ENCODE measurements around the gene BSN.

The BSN gene

GRCh38 chr3:49654955-49655556, 100.8 kb downstream of the BSN start:
- WGBS, 2 experiments (ENCODE audit: insufficient coverage in 2 of 2) = 97 to 99% methylated on average over 10 of the region's 10 CpGs
- peaks cover 5% of the 10 kb centered on the region for H3K4me1 ChIP-seq (ENCODE audit: control insufficient read depth, insufficient read depth, low read length, poor library complexity, severe bottlenecking)

DNA sequence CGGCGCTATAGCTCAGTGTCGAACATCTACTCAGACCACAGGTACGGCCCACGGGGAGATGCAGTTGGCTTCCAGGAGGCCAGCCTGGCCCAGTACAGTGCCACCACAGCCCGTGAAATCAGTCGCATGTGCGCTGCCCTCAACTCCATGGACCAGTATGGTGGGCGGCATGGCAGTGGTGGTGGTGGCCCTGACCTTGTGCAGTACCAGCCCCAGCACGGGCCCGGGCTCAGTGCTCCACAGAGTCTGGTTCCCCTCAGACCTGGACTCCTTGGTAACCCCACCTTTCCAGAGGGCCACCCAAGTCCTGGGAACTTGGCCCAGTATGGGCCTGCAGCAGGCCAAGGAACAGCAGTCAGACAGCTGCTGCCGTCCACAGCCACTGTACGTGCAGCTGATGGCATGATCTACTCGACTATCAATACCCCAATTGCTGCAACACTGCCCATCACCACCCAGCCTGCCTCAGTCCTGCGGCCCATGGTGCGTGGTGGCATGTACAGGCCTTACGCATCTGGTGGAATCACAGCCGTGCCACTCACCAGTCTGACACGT, 101.5 kb downstream of the BSN start:
- Histone ChIP-seq H3K4me1 (ENCODE audit: control insufficient read depth, insufficient read depth, low read length, poor library complexity, severe bottlenecking) (no peaks in the 10 kb centered on the region), H3K4me3 (ENCODE audit: extremely low read depth, insufficient read depth, low read length, poor library complexity, severe bottlenecking) (no peak overlapping the region), H3K36me3 (ENCODE audit: control insufficient read depth, insufficient read depth, low read length) (no peaks in the 10 kb centered on the region), H3K27ac (ENCODE audit: low read depth, low read length, severe bottlenecking) (no peak overlapping the region), H3K9me3 (ENCODE audit: control insufficient read depth, low read length) (no peaks in the 10 kb centered on the region)
- WGBS, 2 experiments (ENCODE audit: insufficient coverage in 2 of 2) = 94% methylated on average over 17 to 18 of the region's 19 CpGs

More at GRCh38 chr3:49654955-49655556, 100.8 kb downstream of the BSN start:
- no peak overlapping the region for H3K27ac ChIP-seq (ENCODE audit: low read depth, low read length, severe bottlenecking)
- H3K36me3 ChIP-seq (ENCODE audit: control insufficient read depth, insufficient read depth, low read length) = no peaks in the 10 kb centered on the region
- no peaks in the 10 kb centered on the region for H3K9me3 ChIP-seq (ENCODE audit: control insufficient read depth, low read length)
- H3K4me3 ChIP-seq (ENCODE audit: extremely low read depth, insufficient read depth, low read length, poor library complexity, severe bottlenecking) = no peak overlapping the region

- no peak overlapping the region for H3K4me3 ChIP-seq (ENCODE audit: extremely low read depth, insufficient read depth, low read length, poor library complexity, severe bottlenecking)
- H3K4me1 ChIP-seq (ENCODE audit: control insufficient read depth, insufficient read depth, low read length, poor library complexity, severe bottlenecking) = no peaks in the 10 kb centered on the region
- no peak overlapping the region for H3K27ac ChIP-seq (ENCODE audit: low read depth, low read length, severe bottlenecking)
- H3K9me3 ChIP-seq (ENCODE audit: control insufficient read depth, low read length) = no peaks in the 10 kb centered on the region
- H3K36me3 ChIP-seq (ENCODE audit: control insufficient read depth, insufficient read depth, low read length) = no peaks in the 10 kb centered on the region
- 90 to 91% methylated on average over 18 of the region's 18 CpGs for WGBS, 2 experiments (ENCODE audit: insufficient coverage in 2 of 2)
These were observed 102.3 kb downstream of the BSN start for GRCh38 chr3:49656541-49657112.

DNA sequence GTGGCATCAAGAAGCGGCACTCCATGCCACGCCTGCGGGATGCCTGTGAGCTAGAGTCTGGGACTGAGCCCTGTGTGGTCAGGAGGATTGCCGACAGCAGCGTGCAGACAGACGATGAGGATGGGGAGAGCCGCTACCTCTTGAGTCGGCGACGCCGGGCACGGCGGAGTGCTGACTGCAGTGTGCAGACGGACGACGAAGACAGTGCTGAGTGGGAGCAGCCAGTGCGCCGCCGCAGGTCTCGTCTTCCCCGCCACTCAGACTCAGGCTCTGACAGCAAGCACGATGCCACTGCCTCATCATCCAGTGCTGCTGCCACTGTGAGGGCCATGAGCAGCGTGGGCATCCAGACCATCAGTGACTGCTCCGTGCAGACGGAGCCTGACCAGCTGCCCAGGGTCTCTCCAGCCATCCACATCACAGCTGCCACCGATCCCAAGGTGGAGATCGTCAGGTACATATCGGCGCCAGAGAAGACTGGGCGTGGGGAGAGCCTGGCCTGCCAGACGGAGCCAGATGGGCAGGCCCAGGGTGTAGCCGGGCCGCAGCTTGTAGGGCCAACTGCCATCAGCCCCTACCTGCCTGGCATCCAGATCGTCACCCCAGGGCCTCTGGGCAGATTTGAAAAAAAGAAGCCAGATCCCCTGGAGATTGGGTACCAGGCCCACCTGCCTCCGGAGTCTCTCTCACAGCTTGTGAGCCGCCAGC, 103.1 kb downstream of the BSN start:
- Histone ChIP-seq H3K36me3 (ENCODE audit: control insufficient read depth, insufficient read depth, low read length) (no peaks in the 10 kb centered on the region), H3K4me1 (ENCODE audit: control insufficient read depth, insufficient read depth, low read length, poor library complexity, severe bottlenecking) (no peaks in the 10 kb centered on the region), H3K27ac (ENCODE audit: low read depth, low read length, severe bottlenecking) (no peak overlapping the region), H3K4me3 (ENCODE audit: extremely low read depth, insufficient read depth, low read length, poor library complexity, severe bottlenecking) (no peak overlapping the region), H3K9me3 (ENCODE audit: control insufficient read depth, low read length) (no peaks in the 10 kb centered on the region)
- WGBS, 2 experiments (ENCODE audit: insufficient coverage in 2 of 2) = 95% methylated on average over 32 to 36 of the region's 36 CpGs

GRCh38 chr3:49658711-49659110, 104.4 kb downstream of the BSN start:
- no peaks in the 10 kb centered on the region for H3K4me1 ChIP-seq (ENCODE audit: control insufficient read depth, insufficient read depth, low read length, poor library complexity, severe bottlenecking)
- H3K4me3 ChIP-seq (ENCODE audit: extremely low read depth, insufficient read depth, low read length, poor library complexity, severe bottlenecking) = no peak overlapping the region
- no peaks in the 10 kb centered on the region for H3K9me3 ChIP-seq (ENCODE audit: control insufficient read depth, low read length)
- H3K27ac ChIP-seq (ENCODE audit: low read depth, low read length, severe bottlenecking) = no peak overlapping the region
- 90 to 97% methylated on average over 1 to 2 of the region's 2 CpGs for WGBS, 2 experiments (ENCODE audit: insufficient coverage in 2 of 2)
- H3K36me3 ChIP-seq (ENCODE audit: control insufficient read depth, insufficient read depth, low read length) = no peaks in the 10 kb centered on the region

DNA sequence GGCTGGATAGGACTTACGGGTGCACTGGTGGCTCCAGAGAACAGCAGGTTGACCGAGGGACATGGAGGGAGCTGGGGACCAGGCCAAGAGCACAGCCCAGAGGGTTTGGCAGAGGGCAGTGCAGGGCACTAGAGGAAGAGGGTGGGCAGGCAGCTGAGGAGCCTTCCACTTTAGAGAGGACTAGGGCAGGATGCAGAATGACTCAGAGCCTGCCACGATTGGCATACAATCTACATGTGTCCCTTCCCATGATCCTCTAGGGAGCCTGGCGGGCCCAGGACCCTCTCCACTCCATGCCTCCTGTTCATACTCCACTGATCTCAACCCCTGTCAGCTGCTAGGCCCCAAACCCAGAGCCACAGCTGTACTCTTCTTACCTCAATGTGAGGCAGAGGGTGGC, 105.5 kb downstream of the BSN start:
- no peaks in the 10 kb centered on the region for H3K36me3 ChIP-seq (ENCODE audit: control insufficient read depth, insufficient read depth, low read length)
- peaks cover 2% of the 10 kb centered on the region for H3K4me1 ChIP-seq (ENCODE audit: control insufficient read depth, insufficient read depth, low read length, poor library complexity, severe bottlenecking)
- 90 to 98% methylated on average over 3 to 4 of the region's 4 CpGs for WGBS, 2 experiments (ENCODE audit: insufficient coverage in 2 of 2)
- H3K9me3 ChIP-seq (ENCODE audit: control insufficient read depth, low read length) = no peaks in the 10 kb centered on the region
- no peak overlapping the region for H3K27ac ChIP-seq (ENCODE audit: low read depth, low read length, severe bottlenecking)
- no peak overlapping the region for H3K4me3 ChIP-seq (ENCODE audit: extremely low read depth, insufficient read depth, low read length, poor library complexity, severe bottlenecking)

- H3K4me1 ChIP-seq (ENCODE audit: control insufficient read depth, insufficient read depth, low read length, poor library complexity, severe bottlenecking) = peaks cover 7% of the 10 kb centered on the region
- 94 to 98% methylated on average over 14 of the region's 14 CpGs for WGBS, 2 experiments (ENCODE audit: insufficient coverage in 2 of 2)
- H3K4me3 ChIP-seq (ENCODE audit: extremely low read depth, insufficient read depth, low read length, poor library complexity, severe bottlenecking) = no peak overlapping the region
- H3K36me3 ChIP-seq (ENCODE audit: control insufficient read depth, insufficient read depth, low read length) = no peaks in the 10 kb centered on the region
- no peak overlapping the region for H3K27ac ChIP-seq (ENCODE audit: low read depth, low read length, severe bottlenecking)
- no peaks in the 10 kb centered on the region for H3K9me3 ChIP-seq (ENCODE audit: control insufficient read depth, low read length)
These were observed 107.0 kb downstream of the BSN start for GRCh38 chr3:49661281-49661680.

DNA sequence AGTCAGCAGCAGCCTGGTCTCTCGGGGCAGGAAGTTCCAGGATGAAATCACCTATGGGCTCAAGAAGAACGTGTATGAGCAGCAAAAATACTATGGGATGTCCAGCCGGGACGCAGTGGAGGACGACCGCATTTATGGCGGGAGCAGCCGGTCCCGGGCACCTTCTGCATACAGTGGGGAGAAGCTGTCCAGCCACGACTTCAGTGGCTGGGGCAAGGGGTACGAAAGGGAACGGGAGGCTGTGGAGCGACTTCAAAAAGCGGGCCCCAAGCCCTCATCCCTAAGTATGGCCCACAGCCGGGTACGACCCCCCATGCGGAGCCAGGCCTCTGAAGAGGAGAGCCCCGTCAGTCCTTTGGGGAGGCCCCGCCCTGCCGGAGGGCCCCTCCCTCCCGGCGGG, 107.7 kb downstream of the BSN start:
- no peak overlapping the region for H3K4me3 ChIP-seq (ENCODE audit: extremely low read depth, insufficient read depth, low read length, poor library complexity, severe bottlenecking)
- no peaks in the 10 kb centered on the region for H3K36me3 ChIP-seq (ENCODE audit: control insufficient read depth, insufficient read depth, low read length)
- peaks cover 7% of the 10 kb centered on the region for H3K4me1 ChIP-seq (ENCODE audit: control insufficient read depth, insufficient read depth, low read length, poor library complexity, severe bottlenecking)
- H3K9me3 ChIP-seq (ENCODE audit: control insufficient read depth, low read length) = no peaks in the 10 kb centered on the region
- H3K27ac ChIP-seq (ENCODE audit: low read depth, low read length, severe bottlenecking) = no peak overlapping the region
- WGBS, 2 experiments (ENCODE audit: insufficient coverage in 2 of 2) = 94 to 95% methylated on average over 12 to 21 of the region's 22 CpGs

GRCh38 chr3:49662720-49663413, 108.6 kb downstream of the BSN start:
- Histone ChIP-seq H3K4me1 (ENCODE audit: control insufficient read depth, insufficient read depth, low read length, poor library complexity, severe bottlenecking) (peaks cover 7% of the 10 kb centered on the region), H3K27ac (ENCODE audit: low read depth, low read length, severe bottlenecking) (no peak overlapping the region), H3K9me3 (ENCODE audit: control insufficient read depth, low read length) (no peaks in the 10 kb centered on the region), H3K36me3 (ENCODE audit: control insufficient read depth, insufficient read depth, low read length) (no peaks in the 10 kb centered on the region), H3K4me3 (ENCODE audit: extremely low read depth, insufficient read depth, low read length, poor library complexity, severe bottlenecking) (no peak overlapping the region)
- 93 to 95% methylated on average over 34 of the region's 34 CpGs for WGBS, 2 experiments (ENCODE audit: insufficient coverage in 2 of 2)

DNA sequence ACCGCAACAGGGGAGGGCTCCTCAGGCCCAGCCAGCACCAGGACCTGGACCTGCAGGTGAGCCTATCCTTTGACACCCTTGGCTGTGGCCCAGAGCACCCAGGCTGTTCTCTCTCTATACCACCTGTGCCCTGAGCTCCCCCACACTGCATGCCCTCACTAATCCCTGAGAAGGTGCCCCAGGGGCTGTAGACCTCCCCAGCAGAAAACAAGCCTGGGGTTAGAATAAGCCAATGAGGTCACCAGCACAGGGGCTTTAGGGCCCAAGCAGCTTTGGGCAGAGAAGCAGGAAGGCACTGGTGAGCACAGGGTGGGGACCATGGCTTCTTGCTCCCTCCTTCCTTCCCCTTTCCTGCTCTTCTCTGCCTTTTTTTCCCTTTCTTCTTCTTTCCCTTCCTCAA, 109.6 kb downstream of the BSN start:
- Histone ChIP-seq H3K4me1 (ENCODE audit: control insufficient read depth, insufficient read depth, low read length, poor library complexity, severe bottlenecking) (peaks cover 16% of the 10 kb centered on the region), H3K36me3 (ENCODE audit: control insufficient read depth, insufficient read depth, low read length) (no peaks in the 10 kb centered on the region), H3K9me3 (ENCODE audit: control insufficient read depth, low read length) (no peaks in the 10 kb centered on the region), H3K4me3 (ENCODE audit: extremely low read depth, insufficient read depth, low read length, poor library complexity, severe bottlenecking) (no peak overlapping the region), H3K27ac (ENCODE audit: low read depth, low read length, severe bottlenecking) (no peak overlapping the region)
- WGBS, 2 experiments (ENCODE audit: insufficient coverage in 2 of 2) = 100% methylated on average over 1 of the region's 1 CpG

Measured in mesodermal cell (in vitro differentiated cells).